ENCODE data around the gene YWHAG. TPM values are rescaled to one million over a fixed set of nuclear protein-coding genes. Genes with fewer than 3 reads are reported as not detected.
"Not testable (repeated sequence)": the region's sequence is repeated elsewhere in the genome, so short reads cannot be mapped to it uniquely, and the experiment has no call there.

Gene YWHAG
- total RNA-seq, 1 donor from 2014 or later, result 223 TPM

DNA sequence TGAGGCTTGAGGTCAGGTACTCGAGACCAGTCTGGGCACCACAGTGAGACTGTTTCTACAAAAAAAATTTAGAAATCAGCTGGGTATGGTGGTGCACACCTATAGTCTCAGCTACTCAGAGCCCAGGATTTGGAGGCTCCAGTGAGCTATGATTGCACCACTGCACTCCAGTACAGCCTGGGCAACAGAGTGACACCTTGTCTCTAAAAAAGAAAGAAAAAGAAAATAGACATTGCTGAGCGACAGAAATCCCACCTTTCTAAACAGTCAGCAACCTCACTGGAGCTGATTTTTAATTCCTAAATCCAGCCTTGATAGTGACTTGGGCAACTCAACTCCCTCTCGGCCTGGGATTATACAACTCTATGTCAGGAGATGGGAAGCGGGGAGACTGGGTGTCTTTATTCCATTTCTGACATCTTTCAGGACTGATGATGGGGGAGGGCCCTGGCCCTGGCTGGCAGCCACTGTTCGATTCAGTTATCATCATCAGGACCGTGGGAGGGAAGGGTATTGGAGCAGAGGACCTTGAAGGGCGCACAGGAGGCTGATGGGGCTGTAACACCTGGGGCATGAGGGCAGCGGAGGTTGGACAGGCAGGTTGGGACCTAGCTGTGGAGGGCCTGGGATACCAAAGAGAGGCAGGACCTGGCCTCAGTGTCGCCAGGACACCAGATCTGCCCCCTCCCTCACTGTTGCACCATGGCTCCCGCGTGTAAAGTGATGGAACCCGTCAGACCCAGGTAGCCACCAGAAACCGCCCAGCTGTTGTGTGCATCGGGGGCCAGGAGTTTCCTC is 41.6 kb downstream of the YWHAG start:
- TF ChIP-seq, protein P1, sequence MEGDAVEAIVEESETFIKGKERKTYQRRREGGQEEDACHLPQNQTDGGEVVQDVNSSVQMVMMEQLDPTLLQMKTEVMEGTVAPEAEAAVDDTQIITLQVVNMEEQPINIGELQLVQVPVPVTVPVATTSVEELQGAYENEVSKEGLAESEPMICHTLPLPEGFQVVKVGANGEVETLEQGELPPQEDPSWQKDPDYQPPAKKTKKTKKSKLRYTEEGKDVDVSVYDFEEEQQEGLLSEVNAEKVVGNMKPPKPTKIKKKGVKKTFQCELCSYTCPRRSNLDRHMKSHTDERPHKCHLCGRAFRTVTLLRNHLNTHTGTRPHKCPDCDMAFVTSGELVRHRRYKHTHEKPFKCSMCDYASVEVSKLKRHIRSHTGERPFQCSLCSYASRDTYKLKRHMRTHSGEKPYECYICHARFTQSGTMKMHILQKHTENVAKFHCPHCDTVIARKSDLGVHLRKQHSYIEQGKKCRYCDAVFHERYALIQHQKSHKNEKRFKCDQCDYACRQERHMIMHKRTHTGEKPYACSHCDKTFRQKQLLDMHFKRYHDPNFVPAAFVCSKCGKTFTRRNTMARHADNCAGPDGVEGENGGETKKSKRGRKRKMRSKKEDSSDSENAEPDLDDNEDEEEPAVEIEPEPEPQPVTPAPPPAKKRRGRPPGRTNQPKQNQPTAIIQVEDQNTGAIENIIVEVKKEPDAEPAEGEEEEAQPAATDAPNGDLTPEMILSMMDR (IDR thresholded peaks at IDR 0.05; ENCODE audit: borderline replicate concordance), result no peak
- DNase-seq, result no peak
- H3K4me3 ChIP-seq, result peak overlapping the region; percentile 91
- intact Hi-C loops (cut with micrococcal nuclease), result no loop called here
- H3K9me3 ChIP-seq (replicated peaks), result no peaks in the 10 kb centered on the region
- peaks cover 38% of the 10 kb centered on the region for H3K4me1 ChIP-seq
- H3K27ac ChIP-seq (replicated peaks), result peak overlapping the region; percentile 98
- H3K36me3 ChIP-seq, result no peaks in the 10 kb centered on the region
- H3K27me3 ChIP-seq (ENCODE audit: low read depth), result no peaks in the 10 kb centered on the region

DNA sequence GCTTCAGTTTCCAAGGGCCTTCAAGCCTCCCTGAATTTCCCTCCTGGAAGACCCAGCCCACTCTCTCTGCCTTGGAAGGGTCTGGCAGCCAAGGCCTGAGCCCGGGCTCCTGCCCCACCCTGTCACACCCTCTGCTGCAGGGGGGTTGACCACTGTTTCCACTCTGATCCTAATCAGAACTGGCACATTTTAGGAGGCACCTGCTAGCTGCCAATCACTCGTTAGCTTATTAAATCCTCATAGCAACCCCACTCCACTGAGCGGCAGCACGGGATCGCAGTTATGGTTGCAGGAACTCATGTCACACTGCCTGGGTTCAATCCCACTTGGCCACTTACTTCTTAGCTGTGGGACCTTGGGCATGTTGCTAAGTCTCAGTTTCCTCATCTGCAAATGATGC is 43.4 kb downstream of the YWHAG start:
- no peak overlapping the region for H3K27ac ChIP-seq (replicated peaks)
- H3K9me3 ChIP-seq (replicated peaks), result no peaks in the 10 kb centered on the region
- no peak for DNase-seq
- TF ChIP-seq, protein P1 (IDR thresholded peaks at IDR 0.05; ENCODE audit: borderline replicate concordance), result no peak
- no peaks in the 10 kb centered on the region for H3K27me3 ChIP-seq (ENCODE audit: low read depth)
- intact Hi-C loops (cut with micrococcal nuclease), result no loop called here
- no peak overlapping the region for H3K4me3 ChIP-seq
- peaks cover 33% of the 10 kb centered on the region for H3K4me1 ChIP-seq
- H3K36me3 ChIP-seq, result no peaks in the 10 kb centered on the region

DNA sequence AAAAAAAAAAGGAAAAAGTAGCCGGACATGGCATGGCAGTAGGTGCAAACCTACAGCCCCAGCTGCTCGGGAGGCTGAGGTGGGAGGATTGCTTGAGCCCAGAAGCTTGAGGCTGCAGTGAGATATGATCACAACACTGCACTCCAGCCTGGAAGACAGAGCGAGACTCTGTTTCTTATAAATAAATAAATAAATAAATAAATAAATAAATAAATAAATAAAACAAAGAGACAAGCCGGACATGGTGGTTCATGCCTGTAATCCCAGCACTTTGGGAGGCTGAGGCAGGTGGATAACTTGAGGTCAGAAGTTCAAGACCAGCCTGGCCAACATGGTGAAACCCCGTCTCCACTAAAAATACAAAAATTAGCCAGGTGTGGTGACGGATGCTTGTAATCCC is 44.1 kb downstream of the YWHAG start:
- not testable (repeated sequence) for H3K4me3 ChIP-seq

DNA sequence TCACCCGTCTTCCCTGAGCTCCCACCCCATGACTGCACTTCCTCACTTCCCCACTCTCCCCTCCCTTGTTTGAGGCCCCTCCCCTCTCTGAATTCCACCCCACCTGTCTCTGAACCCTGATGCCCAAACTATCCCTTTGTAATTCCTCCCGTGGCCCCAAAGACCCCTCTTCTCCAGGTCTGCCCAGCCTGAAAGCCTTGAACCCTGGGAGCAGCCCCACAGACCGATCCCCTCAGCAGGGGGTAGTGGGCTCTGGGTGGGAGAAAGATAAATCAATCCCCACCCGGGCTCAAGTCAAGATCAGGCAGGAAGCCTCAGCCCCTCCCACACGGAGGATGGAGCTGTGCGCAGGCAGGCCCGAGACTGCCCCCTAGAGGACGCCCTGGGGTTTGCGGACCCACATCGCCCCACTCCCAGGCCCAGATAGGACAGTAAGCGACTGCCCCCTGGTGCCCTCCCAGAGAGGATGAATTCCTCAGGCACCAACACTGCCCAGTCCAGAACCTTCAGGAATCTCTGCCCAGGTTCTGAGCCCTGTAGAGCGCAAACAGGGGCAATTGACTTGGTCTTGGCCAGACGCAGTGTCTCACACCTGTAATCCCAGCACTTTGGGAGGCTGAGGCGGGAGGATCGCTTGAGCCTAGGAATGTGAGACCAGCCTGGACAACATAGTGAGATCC is 44.6 kb downstream of the YWHAG start:
- no peak overlapping the region for H3K4me3 ChIP-seq
- H3K4me1 ChIP-seq, result peaks cover 32% of the 10 kb centered on the region
- H3K27me3 ChIP-seq (ENCODE audit: low read depth), result no peaks in the 10 kb centered on the region
- DNase-seq, result peak; percentile 97
- H3K36me3 ChIP-seq, result no peaks in the 10 kb centered on the region
- TF ChIP-seq, protein P1 (IDR thresholded peaks at IDR 0.05; ENCODE audit: borderline replicate concordance), result peak; percentile 100
- no peak overlapping the region for H3K27ac ChIP-seq (replicated peaks)
- no peaks in the 10 kb centered on the region for H3K9me3 ChIP-seq (replicated peaks)
- intact Hi-C loops (cut with micrococcal nuclease), result no loop called here

More for the DNA sequence above, 44.1 kb downstream of the YWHAG start:
- peaks cover 37% of the 10 kb centered on the region for H3K4me1 ChIP-seq
- H3K27me3 ChIP-seq (ENCODE audit: low read depth); DNase-seq; H3K27ac ChIP-seq (replicated peaks); H3K9me3 ChIP-seq (replicated peaks); intact Hi-C loops (cut with micrococcal nuclease); H3K36me3 ChIP-seq: not testable (repeated sequence)

DNA sequence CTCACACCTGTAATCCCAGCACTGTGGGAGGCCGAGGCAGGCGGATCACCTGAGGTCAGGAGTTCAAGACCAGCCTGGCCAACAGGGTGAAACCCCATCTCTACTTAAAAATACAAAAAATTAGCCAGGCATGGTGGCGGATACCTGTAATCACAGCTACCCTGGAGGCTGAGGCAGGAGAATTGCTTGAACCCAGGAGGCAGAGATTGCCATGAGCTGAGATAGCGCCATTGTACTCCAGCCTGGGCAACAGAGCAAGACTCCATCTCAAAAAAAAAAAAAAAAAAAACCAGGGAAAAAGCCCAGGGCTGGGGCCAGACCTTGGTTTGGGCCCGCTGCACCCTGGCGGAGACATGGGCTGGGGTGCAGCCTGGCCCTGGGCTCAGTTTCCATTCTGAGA is 47.0 kb downstream of the YWHAG start:
- H3K36me3 ChIP-seq; H3K27me3 ChIP-seq (ENCODE audit: low read depth); H3K4me3 ChIP-seq; H3K9me3 ChIP-seq (replicated peaks); H3K27ac ChIP-seq (replicated peaks); DNase-seq; intact Hi-C loops (cut with micrococcal nuclease): not testable (repeated sequence)
- peaks cover 23% of the 10 kb centered on the region for H3K4me1 ChIP-seq

DNA sequence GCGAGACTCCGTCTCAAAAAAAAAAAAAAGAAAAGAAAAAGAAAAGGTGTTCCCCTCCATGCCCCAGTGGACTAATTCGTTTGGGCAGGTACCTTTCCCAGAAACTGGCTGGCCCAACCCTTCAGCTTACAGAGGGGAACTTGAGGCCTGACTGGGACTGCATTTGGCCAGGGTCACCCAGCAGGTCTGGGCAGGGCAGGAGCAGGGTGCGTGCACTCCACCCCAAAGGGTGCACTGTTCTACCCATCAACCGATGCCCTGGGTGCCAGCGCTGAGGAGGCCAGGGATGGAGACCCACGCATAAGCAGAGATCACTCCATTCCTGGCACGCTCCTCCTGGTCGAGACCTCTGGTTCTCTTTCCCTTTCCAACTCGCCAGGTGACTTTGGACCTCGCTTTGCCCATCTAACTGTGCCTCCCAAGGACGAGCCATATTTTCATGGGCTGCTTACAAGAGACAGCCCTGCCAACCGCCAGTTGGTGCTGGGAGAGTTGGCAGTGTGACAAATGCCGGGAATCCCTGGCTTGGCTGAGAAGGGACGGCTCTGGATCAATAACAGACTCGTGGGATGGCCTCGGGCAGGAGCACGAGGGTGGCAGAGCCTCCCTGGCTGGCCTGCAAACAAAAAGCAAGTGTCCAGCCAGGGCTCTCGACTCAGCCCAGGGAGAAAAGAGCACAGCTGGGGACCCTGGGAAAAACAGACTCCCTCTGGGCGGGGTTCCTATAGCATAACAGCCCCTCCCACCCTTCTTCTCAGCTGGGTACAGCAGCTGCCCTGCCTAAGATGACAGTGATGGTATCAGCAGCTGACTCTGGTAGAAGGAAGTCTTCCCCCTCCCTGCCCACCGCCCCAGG is 48.5 kb downstream of the YWHAG start:
- Histone ChIP-seq H3K27ac (replicated peaks) (peak overlapping the region; percentile 32), H3K27me3 (ENCODE audit: low read depth) (no peaks in the 10 kb centered on the region), H3K4me3 (no peak overlapping the region), H3K9me3 (replicated peaks) (no peaks in the 10 kb centered on the region), H3K4me1 (peaks cover 38% of the 10 kb centered on the region), H3K36me3 (no peaks in the 10 kb centered on the region)
- TF ChIP-seq, protein P1 (IDR thresholded peaks at IDR 0.05; ENCODE audit: borderline replicate concordance), result no peak
- DNase-seq, result no peak
- intact Hi-C loops (cut with micrococcal nuclease), result no loop called here

DNA sequence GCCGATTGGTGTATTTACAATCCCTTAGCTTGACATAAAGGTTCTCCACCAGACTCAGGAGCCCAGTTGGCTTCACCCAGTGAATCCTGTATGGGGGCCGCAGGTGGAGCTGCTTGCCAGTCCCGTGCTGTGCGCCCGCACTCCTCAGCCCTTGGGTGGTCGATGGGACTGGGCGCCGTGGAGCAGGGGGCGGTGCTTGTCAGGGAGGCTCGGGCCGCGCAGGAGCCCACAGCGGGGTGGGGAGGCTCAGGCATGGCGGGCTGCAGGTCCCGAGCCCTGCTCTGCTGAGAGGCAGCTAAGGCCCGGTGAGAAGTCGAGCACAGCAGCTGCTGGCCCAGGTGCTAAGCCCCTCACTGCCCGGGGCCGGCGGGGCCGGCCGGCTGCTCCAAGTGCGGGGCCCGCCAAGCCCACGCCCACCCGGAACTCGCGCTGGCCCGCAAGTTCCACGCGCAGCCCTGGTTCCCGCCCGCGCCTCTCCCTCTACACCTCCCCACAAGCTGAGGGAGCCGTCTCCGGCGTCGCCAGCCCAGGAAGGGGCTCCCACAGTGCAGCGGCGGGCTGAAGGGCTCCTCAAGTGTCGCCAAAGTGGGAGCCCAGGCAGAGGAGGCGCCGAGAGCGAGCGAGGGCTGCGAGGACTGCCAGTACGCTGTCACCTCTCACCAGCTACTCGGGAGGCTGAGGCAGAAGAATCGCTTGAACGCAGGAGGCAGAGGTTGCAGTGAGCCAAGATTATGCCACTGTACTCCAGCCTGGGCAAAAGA is 49.3 kb downstream of the YWHAG start:
- intact Hi-C loops (cut with micrococcal nuclease); H3K9me3 ChIP-seq (replicated peaks); H3K4me3 ChIP-seq; H3K27ac ChIP-seq (replicated peaks); H3K36me3 ChIP-seq; H3K27me3 ChIP-seq (ENCODE audit: low read depth); DNase-seq: not testable (repeated sequence)
- peaks cover 46% of the 10 kb centered on the region for H3K4me1 ChIP-seq

DNA sequence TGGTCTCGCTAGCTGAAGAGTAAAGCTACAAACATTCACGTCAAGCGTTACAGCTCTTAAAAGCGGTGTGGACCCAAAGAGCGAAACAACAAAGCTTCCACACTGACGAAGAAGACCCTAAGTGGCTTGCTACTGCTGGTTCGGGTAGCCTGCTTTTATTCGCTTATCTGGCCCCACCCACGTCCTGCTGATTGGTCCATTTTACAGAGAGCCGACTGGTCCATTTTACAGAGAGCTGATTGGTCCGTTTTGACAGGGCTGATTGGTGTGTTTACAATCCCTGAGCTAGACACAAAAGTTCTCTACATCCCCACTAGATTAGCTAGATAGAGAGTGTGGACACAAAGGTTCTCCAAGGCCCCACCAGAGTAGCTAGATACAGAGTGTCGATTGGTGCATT is 49.9 kb downstream of the YWHAG start:
- H3K4me3 ChIP-seq; H3K9me3 ChIP-seq (replicated peaks); H3K36me3 ChIP-seq; H3K27ac ChIP-seq (replicated peaks); intact Hi-C loops (cut with micrococcal nuclease); H3K27me3 ChIP-seq (ENCODE audit: low read depth); DNase-seq: not testable (repeated sequence)
- H3K4me1 ChIP-seq, result peaks cover 49% of the 10 kb centered on the region
